ENCODE data around the gene CCDC149. TPM values are rescaled to one million over a fixed set of nuclear protein-coding genes. Genes with fewer than 3 reads are reported as not detected.

CCDC149 gene
- total and polyA plus RNA-seq, 2 of the 4 experiments (the other 2 are of a cell fraction): 6.7 to 7.0 TPM

- Histone ChIP-seq H3K14ac (replicated peaks; ENCODE audit: low read depth, low read length) (peak overlapping the region; percentile 53; the same call in 1 of the 2 replicates), H2BK5ac (ENCODE audit: low read depth, low read length, poor library complexity, severe bottlenecking) (no peak overlapping the region), H3K4ac (ENCODE audit: low read depth, low read length) (peak overlapping the region; percentile 75), H4K8ac (ENCODE audit: low read depth in 2 of 2, low read length in 2 of 2) (peak overlapping the region; percentile 18 to 81; a peak in 2 of 4 replicates), H3K56ac (ENCODE audit: extremely low read depth, insufficient read depth, low read length) (peak overlapping the region; percentile 2; the same call in 1 of the 2 replicates), H2AK5ac (ENCODE audit: low read depth, low read length) (peak overlapping the region; percentile 75; the same call in 1 of the 2 replicates), H2BK120ac (ENCODE audit: low read depth, low read length) (peak overlapping the region; percentile 75), H3K4me1 (ENCODE audit: control insufficient read depth, insufficient read depth, low read length) (peaks cover 9% of the 10 kb centered on the region), H3K9ac (ENCODE audit: low read depth, low read length) (peak overlapping the region; percentile 58), H3K9me1 (ENCODE audit: insufficient read depth, low read length) (peaks cover 8% of the 10 kb centered on the region), H2AFZ (replicated peaks; ENCODE audit: low read length, poor library complexity) (peak overlapping the region; percentile 90), H3K27ac (ENCODE audit: insufficient read depth, low read length) (peak overlapping the region; percentile 35; the same call in 1 of the 2 replicates), H3K4me2 (ENCODE audit: low read depth, low read length) (peak overlapping the region; percentile 54), H3K4me3 (ENCODE audit: insufficient read depth, low read depth, low read length) (peak overlapping the region; percentile 26; the same call in 1 of the 2 replicates), H2BK20ac (ENCODE audit: low read depth, low read length) (peak overlapping the region; percentile 63; the same call in 1 of the 2 replicates), H4K5ac (ENCODE audit: low read depth, low read length) (peak overlapping the region; percentile 3; the same call in 1 of the 2 replicates), H3K23ac (ENCODE audit: low read depth, low read length) (peak overlapping the region; percentile 63; the same call in 1 of the 2 replicates), H2BK15ac (ENCODE audit: low read depth, low read length) (peak overlapping the region; percentile 82; the same call in 2 of the 3 replicates), H3K9me3 (ENCODE audit: control insufficient read depth, insufficient read depth, low read length) (no peaks in the 10 kb centered on the region), H3K18ac (ENCODE audit: low read depth, low read length) (peak overlapping the region; percentile 11; the same call in 1 of the 2 replicates), H3K36me3 (ENCODE audit: control insufficient read depth, insufficient read depth, low read length) (no peaks in the 10 kb centered on the region; the same call in 1 of the 2 replicates), H3K79me1 (ENCODE audit: low read depth in 1 of 2, low read length in 2 of 2) (no peaks in the 10 kb centered on the region), H2AK9ac (replicated peaks; ENCODE audit: low read depth, low read length, poor library complexity) (peak overlapping the region; percentile 75), H4K20me1 (ENCODE audit: insufficient read depth, low read length) (no peaks in the 10 kb centered on the region), H4K91ac (ENCODE audit: insufficient read depth, low read depth, low read length) (peak overlapping the region; percentile 75), H3K27me3 (ENCODE audit: control insufficient read depth, insufficient read depth, low read length) (no peaks in the 10 kb centered on the region; the same call in 1 of the 2 replicates)
- dilution Hi-C loops (cut with HindIII; ENCODE audit: low sequenced_read_pairs, unreplicated experiment): no loop called here
- intact Hi-C loops (cut with micrococcal nuclease): loop anchor here (10.0 kb wide), 1 partner anchor 321 kb away; no protein-coding TSS in a partner anchor
- DNase-seq (no peak), ATAC-seq (ENCODE audit: low read depth) (peak; percentile 10)
- no peak for TF ChIP-seq CHD1 (IDR thresholded peaks at IDR 0.05; ENCODE audit: low read depth, low read length)
- TF ChIP-seq MXI1 (IDR thresholded peaks at IDR 0.05; ENCODE audit: borderline replicate concordance, low read depth, low read length): no peak
- TF ChIP-seq, protein P1, sequence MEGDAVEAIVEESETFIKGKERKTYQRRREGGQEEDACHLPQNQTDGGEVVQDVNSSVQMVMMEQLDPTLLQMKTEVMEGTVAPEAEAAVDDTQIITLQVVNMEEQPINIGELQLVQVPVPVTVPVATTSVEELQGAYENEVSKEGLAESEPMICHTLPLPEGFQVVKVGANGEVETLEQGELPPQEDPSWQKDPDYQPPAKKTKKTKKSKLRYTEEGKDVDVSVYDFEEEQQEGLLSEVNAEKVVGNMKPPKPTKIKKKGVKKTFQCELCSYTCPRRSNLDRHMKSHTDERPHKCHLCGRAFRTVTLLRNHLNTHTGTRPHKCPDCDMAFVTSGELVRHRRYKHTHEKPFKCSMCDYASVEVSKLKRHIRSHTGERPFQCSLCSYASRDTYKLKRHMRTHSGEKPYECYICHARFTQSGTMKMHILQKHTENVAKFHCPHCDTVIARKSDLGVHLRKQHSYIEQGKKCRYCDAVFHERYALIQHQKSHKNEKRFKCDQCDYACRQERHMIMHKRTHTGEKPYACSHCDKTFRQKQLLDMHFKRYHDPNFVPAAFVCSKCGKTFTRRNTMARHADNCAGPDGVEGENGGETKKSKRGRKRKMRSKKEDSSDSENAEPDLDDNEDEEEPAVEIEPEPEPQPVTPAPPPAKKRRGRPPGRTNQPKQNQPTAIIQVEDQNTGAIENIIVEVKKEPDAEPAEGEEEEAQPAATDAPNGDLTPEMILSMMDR (conservative IDR thresholded peaks at IDR 0.05; ENCODE audit: low read depth, low read length): no peak
- TF ChIP-seq USF2 (IDR thresholded peaks at IDR 0.05; ENCODE audit: low read depth, low read length): no peak
- POLR2A ChIA-PET (ENCODE audit: unreplicated experiment): no interaction called here
- no TSS peak for BruUV-seq (replicated peaks)
- in situ Hi-C loops (cut with MboI; ENCODE audit: low sequenced_read_pairs): no loop called here
- CTCF ChIA-PET: interaction anchor here (1.0 kb wide), 1 partner anchor 19 kb away, joined by 6 read pairs; no protein-coding TSS in a partner anchor
- no CpG with 5 or more reads among the region's 9 CpGs for WGBS, 2 experiments (ENCODE audit: extremely low coverage in 2 of 2, insufficient read length in 1 of 2)
These were observed 117.0 kb downstream of the CCDC149 start for GRCh38 chr4:24795666-24796381.

Data from IMR-90 (cell line).